ENCODE data around the gene HPS4.
"Not testable (repeated sequence)": the region's sequence is repeated elsewhere in the genome, so short reads cannot be mapped to it uniquely, and the experiment has no call there.

HPS4 gene

GRCh38 chr22:26483439-26484359 is at the start of gene HPS4, which contains the start of gene SRRD:
Gene HPS4, minus strand, starts transcription at chr22:26483783. Its CDS starts 2,021 bp downstream, at chr22:26481762.
Gene SRRD, plus strand, starts transcription at chr22:26483877. Its CDS starts 14 bp downstream, at chr22:26483891.
- peak; percentile 94 for DNase-seq

GRCh38 chr22:26529345-26529744 is 45.8 kb upstream of the HPS4 start:
- DNase-seq: no peak

- not testable (repeated sequence) for DNase-seq
These were observed 44.9 kb upstream of the HPS4 start for GRCh38 chr22:26528518-26528917.

GRCh38 chr22:26527574-26528465 is 44.2 kb upstream of the HPS4 start:
- no peak for DNase-seq

GRCh38 chr22:26527167-26527566 is 43.6 kb upstream of the HPS4 start:
- DNase-seq: no peak

GRCh38 chr22:26525946-26526564 is 42.5 kb upstream of the HPS4 start:
- no peak for DNase-seq

GRCh38 chr22:26524870-26525269 is 41.3 kb upstream of the HPS4 start:
- DNase-seq: no peak

GRCh38 chr22:26522592-26522991 is 39.0 kb upstream of the HPS4 start:
- DNase-seq: no peak

GRCh38 chr22:26522012-26522411 is 38.4 kb upstream of the HPS4 start:
- DNase-seq: no peak

GRCh38 chr22:26517429-26517828 is 33.8 kb upstream of the HPS4 start:
- DNase-seq: no peak

GRCh38 chr22:26516503-26516902 is 32.9 kb upstream of the HPS4 start:
- no peak for DNase-seq

GRCh38 chr22:26515931-26516330 is 32.3 kb upstream of the HPS4 start:
- DNase-seq: no peak

- no peak for DNase-seq
These were observed 31.0 kb upstream of the HPS4 start for GRCh38 chr22:26514419-26515161.

GRCh38 chr22:26513838-26514237 is 30.3 kb upstream of the HPS4 start:
- no peak for DNase-seq

GRCh38 chr22:26512149-26512793 is 28.7 kb upstream of the HPS4 start, which contains the start of gene TFIP11:
Gene TFIP11, minus strand, starts transcription at chr22:26512473. Its CDS starts 2,201 bp downstream, at chr22:26510272.
- peak; percentile 91 for DNase-seq

GRCh38 chr22:26508148-26508547 is 24.6 kb upstream of the HPS4 start:
- no peak for DNase-seq

GRCh38 chr22:26503758-26504157 is 20.2 kb upstream of the HPS4 start:
- no peak for DNase-seq

GRCh38 chr22:26502688-26503561 is 19.3 kb upstream of the HPS4 start:
- DNase-seq: no peak

- DNase-seq: no peak
These were observed 18.4 kb upstream of the HPS4 start for GRCh38 chr22:26501996-26502395.

- no peak for DNase-seq
These were observed 15.7 kb upstream of the HPS4 start for GRCh38 chr22:26499188-26499703.
